Stimulated activated CD8-positive, alpha-beta memory T cell treated with anti-CD3 and anti-CD28 coated beads, Interleukin-7, amount 100 ng/mL, for 24 hours (primary cell): Measurements from ENCODE around the gene ANKRD13B.

Experiments used
- DNase-seq: peaks from one replicate; pipeline ENCODE4 v3.0.0-alpha.2; 2020; ENCODE audit warnings: low read depth

The ANKRD13B gene

GRCh38 chr17:29616300-29617048 is 23.5 kb downstream of the ANKRD13B start:
- no peak for DNase-seq

- peak; percentile 83 for DNase-seq
These were observed 24.2 kb downstream of the ANKRD13B start for GRCh38 chr17:29617125-29617480.

- DNase-seq, result peak; percentile 73
These were observed 24.7 kb downstream of the ANKRD13B start for GRCh38 chr17:29617481-29618271.

- no peak for DNase-seq
These were observed 25.5 kb downstream of the ANKRD13B start for GRCh38 chr17:29618272-29619065.

GRCh38 chr17:29619251-29619650 is 26.3 kb downstream of the ANKRD13B start:
- DNase-seq, result no peak

GRCh38 chr17:29620271-29620670 is 27.3 kb downstream of the ANKRD13B start:
- no peak for DNase-seq

- no peak for DNase-seq
These were observed 28.0 kb downstream of the ANKRD13B start for GRCh38 chr17:29620779-29621500.

GRCh38 chr17:29621751-29622194 is 28.8 kb downstream of the ANKRD13B start:
- DNase-seq, result no peak

GRCh38 chr17:29622337-29623282 is 29.7 kb downstream of the ANKRD13B start, which contains the start of gene CORO6:
Gene CORO6 (minus strand): TSS chr17:29622912. CDS start chr17:29621421, 1,491 bp downstream.
- no peak for DNase-seq

- DNase-seq, result no peak
These were observed 30.3 kb downstream of the ANKRD13B start for GRCh38 chr17:29623283-29623647.

- no peak for DNase-seq
These were observed 31.7 kb downstream of the ANKRD13B start for GRCh38 chr17:29624586-29624985.

- DNase-seq, result no peak
These were observed 32.3 kb downstream of the ANKRD13B start for GRCh38 chr17:29625037-29625750.

- DNase-seq, result no peak
These were observed 35.0 kb downstream of the ANKRD13B start for GRCh38 chr17:29627951-29628350.

- DNase-seq, result no peak
These were observed 35.7 kb downstream of the ANKRD13B start for GRCh38 chr17:29628644-29629043.

- DNase-seq, result no peak
These were observed 36.9 kb downstream of the ANKRD13B start for GRCh38 chr17:29629839-29630238.

- DNase-seq, result no peak
These were observed 37.8 kb downstream of the ANKRD13B start for GRCh38 chr17:29630630-29631193.

GRCh38 chr17:29633886-29634285 is 41.0 kb downstream of the ANKRD13B start:
- no peak for DNase-seq

- no peak for DNase-seq
These were observed 47.5 kb downstream of the ANKRD13B start for GRCh38 chr17:29640413-29640812.

GRCh38 chr17:29640981-29641642 is 48.2 kb downstream of the ANKRD13B start:
- no peak for DNase-seq
